G401.6 (cell line): ENCODE results near the gene SULT2B1.

Source experiments
- FAIRE-seq: peaks from 2 replicates; lab custom pipeline; 2012; peaks lifted over from hg19 to GRCh38; lab: Jason Lieb, UNC

SULT2B1 gene

DNA sequence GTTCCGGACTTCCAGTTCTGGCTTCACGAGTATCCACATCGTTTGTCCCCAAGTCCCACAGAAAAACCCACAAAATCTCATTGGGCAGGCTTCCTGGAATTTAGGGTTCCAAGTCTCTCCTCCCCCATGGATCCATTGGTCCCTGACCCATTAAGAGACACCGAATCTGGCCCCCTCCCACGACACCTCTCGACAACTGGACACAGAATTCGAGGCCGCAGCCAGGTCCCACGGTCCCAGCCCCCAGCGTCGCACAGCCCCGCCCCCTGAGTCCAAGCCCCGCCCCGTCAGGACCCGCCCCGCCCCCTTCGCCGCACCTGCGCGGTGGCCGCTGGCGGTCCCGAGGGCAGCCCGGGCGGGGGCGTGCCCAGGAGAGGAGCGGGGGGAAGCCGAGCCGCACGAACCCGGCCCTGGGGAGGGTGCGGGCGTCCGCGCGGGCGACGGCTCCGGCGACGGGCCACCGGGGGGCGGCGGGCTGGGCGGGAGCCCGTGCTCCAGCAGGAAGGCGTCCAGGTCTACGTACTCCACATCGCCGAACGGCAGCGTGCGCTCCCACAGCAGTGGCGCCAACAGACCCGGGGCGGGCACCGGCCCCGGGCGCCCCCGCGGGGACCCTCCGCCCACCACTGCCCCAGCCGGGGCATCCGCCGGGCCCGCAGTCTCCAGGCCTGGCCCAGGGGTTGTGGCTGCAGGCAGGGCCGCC, 83.4 kb downstream of the SULT2B1 start:
- no peak for FAIRE-seq

DNA sequence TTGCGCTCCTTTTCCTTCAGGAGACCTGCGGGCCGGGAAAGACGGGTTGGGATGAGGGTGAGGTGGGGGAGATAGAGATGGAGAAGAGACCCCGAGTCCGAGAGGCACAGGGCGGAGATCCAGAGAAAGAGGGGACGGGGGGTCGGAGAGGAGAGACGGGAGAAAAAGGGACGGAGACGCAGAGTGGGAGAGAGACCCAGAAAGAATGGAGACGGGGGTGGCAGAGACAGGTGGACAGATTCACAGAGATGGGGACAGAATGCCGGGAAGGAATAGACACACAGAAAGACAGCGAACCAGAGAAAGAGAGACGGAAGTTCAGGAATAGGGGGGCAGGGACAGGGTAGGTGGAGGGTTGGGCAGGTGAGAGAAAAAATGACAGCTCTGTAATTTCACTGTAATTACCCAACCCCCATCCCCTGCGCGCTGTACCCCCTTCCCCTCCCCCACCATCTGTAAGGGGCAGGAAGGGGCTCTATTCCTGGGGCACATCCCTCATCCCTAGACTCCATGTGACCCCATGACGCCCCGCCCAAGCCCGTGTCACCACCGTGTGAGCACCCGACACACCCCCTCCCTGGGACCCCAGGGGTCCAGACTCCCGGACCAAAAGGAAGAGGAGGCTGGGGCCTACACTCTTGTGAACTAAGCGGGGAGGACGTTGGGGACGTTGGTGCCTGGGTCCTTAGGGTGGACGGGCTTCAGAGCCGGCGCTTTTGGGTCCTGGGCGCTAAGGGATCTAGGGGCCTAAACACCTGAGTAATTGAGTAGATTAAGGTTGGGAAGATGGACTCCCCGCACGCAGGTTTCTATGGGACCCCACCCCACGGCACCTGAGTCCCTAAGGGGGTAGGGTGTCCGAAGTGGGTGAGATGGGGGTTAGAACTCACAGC, 84.2 kb downstream of the SULT2B1 start:
- no peak for FAIRE-seq

DNA sequence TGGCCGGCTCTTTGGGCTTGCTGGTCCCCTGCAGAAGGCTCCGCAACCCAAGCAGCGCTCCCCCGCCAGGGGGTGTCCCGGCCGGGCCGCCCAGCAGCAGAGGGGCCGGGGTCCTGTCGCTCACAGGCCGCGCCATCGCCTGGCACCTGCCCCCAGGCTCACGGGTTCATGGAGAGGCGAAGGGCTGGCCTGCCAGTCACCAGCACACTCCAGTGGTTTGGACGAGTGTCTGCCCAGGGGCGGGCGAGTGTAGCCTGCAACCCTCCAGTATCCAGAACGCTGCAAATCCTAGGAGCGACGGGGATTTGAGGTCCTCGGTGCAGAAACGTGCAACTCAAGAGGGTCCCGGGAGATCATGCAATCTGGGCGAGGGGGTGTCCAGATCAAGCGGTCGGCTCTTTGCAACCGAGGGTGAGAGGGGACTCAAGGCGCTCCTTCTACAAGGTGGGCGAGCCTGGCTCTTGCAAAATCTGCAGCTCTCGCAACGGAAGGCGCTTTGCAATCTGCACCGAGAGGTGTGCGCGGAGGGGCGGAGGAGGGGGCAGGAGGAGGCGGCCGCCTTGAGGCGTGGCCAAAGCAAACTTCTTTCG, 85.0 kb downstream of the SULT2B1 start, which contains the start of gene DBP:
DBP (minus strand) TSS at position 521 of the 590 bp plus-strand sequence; CDS start at position 136, 385 bp downstream.
- no peak for FAIRE-seq

DNA sequence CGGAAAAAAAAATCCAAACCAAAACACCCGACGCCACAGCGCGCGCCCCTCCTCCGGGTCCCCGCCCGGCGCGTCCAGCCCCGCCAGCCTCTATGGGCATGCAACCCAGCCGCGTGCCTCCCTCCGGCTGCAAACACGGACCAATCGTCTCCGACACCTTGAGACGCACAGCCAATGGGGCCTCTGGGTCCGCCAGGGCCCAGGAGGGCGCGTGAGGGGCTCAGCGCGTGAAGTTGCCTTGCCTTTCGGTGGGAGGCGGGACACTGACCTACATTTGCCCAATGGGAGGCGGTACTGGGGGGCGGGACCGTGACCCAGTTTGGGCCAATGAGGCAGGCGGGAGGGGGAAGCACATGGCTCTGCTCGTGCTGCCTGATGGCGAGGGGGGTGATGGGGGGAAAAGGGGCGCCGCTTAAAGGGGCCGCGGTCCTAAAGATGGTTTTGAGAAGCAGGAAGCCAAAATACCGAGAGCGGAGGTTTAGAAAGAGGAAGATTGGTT, 85.5 kb downstream of the SULT2B1 start:
- FAIRE-seq, result peak; percentile 97

DNA sequence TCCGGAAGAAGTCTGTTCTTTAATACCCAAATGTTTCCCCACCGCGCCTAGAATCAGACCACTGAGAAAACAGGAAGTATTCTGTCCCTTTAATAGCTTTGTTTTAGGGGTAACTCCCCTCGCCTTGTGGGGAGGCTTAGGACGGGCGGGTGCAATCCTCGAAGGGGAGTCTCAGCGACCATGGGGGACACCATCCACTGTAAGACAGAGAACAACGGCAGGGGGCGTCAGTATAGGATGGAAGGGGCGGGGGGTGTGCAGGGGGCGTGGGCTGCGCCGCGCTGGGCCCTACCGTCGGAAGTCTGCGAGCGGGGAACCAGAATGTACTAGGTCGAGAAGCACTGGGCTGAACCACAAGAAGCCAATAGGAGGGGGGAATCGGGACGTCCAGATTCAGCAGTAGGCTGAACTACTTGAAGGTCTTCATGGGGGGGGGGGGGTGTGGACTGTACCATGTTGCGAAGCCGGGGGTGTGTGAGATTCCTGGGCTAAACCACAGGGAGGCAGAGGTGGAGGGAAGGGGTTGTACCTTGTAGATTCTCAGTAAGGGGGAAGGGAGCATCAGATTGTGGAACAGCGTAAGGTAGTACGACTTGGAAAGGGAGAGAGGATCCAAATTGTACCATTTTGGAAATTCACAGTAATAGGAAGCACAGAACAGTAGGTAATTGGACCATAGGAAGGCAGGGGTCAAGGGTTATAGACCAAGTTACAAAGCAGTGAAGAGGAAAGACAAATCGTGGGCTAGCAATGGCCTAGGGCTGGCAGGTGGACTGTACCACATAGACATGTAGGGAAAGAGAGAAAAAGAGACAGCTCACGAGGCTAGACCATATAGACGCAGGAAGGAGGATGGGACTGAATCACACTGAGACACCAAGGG, 86.2 kb downstream of the SULT2B1 start:
- peak; percentile 65 for FAIRE-seq

DNA sequence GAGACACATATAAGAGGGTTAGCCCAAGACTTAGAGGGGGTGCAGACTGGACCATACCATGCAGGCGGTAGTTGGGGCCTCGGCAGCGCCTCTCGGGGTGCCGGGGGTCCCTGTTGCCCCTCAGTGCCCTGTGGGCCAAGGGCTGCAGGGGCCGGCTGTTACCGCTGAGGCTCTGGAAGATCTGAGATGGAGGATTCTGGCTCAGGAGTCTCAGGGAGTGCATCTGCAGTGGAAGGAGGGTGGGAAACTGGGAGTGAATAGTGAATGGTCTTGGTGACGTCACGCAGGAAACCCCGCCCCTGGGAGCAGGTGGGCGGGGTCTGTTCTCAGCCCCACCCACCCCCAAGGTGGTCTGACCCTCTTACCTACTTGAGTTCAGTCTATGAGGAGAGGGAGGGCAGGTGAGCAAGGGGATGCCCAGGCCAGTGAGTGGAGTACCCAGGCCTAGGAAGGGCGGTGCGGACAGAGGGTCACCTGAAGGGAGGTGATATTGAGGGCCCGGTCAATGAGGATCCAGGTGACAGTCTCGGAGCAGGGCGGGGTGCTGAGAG, 86.9 kb downstream of the SULT2B1 start:
- FAIRE-seq, result no peak

DNA sequence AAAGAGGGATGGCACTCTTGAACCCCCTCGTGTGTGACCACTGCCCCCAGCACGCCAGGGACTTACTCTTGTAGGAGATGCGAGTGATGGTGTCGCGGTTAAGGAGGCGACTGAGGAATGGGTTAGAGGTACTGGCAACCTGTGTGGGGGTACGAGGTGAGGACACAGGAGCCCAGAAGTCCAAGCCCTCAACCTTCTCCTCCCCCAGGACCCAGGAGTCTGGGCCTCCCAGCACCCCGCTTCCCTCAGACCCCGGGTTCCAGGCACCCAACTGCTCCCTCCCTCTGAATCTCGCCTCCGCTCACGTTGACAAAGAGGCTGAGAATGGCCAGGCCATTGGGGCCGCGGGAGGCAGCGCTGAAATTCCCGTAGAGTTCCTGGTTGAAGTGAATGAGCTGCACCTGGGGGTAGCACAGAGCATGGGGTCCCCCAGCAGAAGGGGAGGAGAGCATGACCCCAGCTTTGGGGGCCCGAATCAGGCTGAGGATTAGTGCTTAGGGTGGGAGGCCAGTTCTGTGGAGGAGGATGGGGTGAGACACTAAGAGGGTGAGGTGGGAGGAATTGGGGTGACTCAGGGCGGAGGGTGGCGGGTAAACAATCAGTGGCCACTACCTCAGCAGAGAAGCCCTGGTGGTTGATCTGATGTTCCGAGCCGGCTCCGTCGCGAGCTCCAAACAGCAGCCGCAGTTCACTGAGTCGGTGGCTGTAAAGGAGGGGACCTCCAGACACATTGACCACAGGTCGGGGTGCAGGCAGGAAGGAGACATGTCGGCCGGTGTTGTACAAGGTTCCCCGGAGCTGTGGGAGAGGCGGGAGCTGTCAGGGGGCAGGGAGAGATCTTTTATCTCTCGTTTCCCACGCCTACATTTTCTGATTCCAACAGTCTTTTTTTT, 87.8 kb downstream of the SULT2B1 start:
- FAIRE-seq, result no peak

DNA sequence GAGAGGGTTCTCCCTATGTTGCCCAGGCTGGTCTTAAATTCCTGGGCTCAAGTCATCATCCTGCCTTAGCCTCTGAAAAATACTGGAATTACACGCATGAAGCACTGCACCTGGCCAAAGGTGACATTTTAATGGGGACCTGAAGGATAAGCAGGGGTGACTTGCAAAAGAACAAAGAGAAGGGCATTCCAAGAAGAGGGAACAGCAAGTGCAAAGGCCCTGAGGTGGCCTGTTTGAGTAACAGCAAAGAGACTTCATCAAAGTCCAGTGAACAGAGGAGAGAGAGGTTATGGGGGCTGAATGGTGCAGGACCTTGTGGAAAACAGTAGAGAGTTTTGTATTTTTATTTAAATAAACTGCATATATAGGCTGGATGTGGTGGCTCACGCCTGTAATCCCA, 89.9 kb downstream of the SULT2B1 start:
- no peak for FAIRE-seq

DNA sequence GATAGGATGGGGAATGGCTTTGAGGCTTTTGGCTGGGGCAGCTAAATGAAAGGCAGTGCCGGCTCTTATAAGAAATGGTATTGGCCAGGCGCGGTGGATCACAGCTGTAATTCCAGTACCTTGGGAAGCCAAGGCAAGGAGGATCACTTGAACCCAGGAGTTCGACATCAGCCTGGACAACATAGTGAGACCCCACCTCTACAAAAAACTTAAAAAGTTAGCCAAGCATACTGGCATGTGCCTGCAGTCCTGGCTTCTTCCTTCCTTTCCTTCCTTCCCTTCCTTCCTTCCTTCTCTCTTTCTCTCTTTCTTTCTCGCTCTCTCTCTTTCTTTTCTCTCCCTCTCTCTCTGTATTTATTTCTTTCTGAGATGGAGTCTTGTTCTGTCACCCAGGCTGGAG, 90.9 kb downstream of the SULT2B1 start:
- FAIRE-seq, result no peak

DNA sequence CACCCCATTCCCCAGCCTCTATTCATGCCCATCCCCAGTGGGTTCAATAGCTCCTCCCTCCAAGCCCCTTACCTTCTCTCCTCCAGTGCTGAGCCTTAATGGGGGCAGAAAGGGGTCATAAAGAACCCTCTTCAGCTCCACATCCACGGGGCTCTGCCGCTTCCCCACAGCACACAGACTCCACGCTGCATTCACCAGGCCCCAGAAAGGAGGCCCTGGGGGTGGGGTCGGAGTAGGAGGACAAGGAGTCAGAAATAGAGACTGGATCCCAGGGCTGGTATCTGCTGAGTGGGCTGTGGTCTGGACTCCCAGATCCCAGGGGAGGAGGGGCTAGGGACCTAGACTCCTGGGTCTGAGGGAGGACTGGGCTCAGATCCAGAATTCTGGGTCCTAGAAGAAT, 92.4 kb downstream of the SULT2B1 start:
- FAIRE-seq, result no peak

DNA sequence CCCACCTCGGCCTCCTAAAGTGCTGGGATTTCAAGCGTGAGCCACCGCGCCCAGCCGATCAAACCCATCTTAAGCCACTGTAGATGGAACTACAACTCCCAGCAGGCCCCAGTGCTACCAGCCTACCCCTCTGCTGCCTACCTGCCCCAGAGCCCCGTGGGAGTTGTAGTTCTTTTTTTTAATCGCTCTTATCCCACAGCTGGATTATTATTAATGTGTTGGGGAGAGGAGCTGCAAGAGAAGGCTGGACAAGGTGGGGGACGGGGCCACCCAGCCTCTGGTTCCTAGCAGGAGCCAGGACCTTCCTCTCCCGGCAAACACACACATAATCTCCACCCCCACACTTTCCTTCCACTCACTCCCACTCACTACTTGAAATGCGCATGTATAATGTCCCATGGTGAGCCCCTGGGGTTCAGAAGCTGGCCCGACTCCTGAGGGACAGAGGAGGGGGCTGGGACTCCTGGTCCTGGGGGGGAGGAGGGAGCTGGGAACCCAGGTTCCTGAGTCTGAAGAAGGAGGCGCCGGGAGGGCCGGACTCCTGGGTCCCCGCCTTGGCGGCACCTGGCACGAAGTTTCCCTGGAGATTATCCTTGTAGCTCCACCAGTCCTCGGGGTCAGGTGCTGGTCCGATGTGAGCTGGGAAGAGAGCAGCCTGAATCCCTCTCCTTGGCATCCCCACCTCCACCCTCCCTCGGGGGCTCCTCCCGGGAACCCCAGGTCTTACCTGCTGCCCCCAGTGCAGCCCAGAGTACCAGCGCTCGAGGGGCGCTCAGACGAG, 93.1 kb downstream of the SULT2B1 start:
- FAIRE-seq, result peak; percentile 82

DNA sequence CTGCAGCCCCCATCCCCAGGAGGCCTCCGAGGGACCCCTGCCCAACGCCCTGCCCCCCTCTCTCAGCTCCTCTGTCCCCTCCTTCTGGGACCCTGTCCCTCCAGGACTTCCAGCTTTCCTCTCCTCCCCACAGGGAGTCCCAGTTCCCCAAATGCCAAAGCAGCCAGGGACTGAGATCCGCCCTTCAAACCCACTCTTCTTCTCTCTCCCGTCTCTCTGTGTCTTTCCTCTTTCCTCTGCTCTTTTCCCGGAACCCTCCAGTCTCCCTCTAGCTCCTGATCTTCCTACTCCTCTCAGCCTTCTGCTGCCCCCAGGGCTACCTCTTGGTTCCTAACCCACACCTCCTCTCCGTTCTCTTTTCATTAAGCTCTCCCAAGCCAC, 93.6 kb downstream of the SULT2B1 start:
- no peak for FAIRE-seq

DNA sequence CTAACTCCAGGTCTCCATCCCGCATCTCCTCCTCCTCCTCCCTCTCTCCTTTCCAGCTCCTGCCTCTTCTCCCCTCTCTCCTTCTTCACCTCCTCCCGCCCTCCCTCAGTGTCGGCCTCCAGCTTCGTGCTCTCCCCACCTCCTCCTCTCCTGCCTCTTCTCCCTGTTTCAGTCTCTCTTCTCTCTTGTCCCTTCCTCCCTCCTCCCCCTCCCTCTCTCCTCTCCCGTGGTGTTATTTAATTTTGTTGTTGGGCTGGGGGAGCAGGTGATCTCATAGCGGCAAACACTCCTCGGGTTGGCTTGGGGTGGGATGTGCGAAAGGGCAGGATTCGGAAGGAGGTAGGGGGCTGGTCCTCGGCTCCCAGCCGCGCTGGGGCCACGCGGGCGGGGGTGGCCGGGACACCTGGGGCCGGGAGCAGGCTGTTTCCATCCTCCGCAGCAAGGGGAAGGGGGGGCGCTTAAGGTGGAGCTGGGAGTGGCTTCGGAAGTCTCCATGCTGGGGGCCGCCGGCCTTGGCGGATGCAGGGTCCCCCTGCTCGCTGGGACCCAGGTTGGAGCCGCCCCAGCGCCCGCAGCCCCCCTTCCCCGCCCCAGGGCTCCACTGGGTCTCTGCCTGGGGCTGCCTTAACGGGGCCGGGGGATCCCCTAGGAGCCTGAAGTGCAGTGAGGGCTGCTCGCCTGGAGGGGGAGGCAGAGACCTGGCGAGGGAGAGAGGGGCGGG, 94.2 kb downstream of the SULT2B1 start, which contains the start of gene CA11:
CA11 (minus strand) TSS at position 187 of the 721 bp plus-strand sequence. CDS start 555 bp downstream, outside the sequence.
- peak; percentile 44 for FAIRE-seq

DNA sequence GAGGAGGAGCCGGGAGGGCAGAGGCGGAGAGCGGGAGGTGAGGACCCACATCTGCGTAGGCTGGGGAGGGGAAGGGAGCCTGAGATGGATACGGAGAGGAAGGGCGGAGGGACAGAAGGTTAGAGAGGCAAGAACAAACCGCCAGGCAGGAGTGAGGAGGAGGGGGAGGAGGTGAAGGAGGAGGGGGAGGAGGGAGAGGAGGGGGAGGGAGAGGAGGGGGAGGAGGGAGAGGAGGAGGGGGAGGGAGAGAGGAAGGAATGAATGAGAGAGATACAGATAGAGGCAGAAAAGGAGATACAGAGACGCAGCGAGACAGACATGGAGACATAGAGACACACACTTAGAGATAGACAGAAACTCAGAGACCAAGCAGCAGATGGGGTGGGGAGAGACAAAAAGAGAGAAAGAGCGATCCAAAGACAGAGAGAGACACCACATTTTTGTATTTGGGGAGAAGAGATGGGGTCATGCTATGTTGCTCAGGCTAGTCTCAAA, 94.8 kb downstream of the SULT2B1 start:
- FAIRE-seq, result no peak

DNA sequence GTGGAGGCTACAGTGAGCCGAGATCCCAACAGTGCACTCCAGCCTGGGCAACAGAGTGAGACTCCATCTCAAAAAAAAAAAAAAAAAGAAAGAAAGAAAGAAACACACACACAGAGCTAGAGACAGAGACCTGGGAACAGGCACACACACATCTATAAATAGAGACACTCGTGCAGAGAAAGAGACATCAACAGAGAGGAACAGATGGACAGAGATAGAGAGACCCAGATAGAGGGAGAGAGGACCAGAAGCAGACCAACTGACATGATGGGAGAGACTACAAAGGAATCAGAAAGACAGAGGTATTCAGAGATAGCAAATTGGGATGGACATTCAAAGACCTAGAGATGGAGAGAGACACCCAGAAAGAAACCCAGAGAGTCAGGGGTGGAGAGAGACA, 96.2 kb downstream of the SULT2B1 start:
- FAIRE-seq, result no peak
